Spleen (tissue), 7 donors: ENCODE data around the gene SLC27A2.

Experiments used
- POLR2A ChIP-seq, 3 donors: fragments of 450-650 bp; IDR thresholded peaks; one replicate each; pipeline ENCODE4 v1.5.1; 2017; ENCODE audit warnings: antibody characterized with exemption in 3 of 3, mild to moderate bottlenecking in 1 of 3
- TF ChIP-seq, protein P1 (sequence below), 11 experiments: fragments of 200-600 bp in 7 of 11; fragments of 450-650 bp in 4 of 11; sonication (generic) in 4 of 11; IDR thresholded peaks in 8 of 11; conservative IDR thresholded peaks in 3 of 11; 1 replicate in 7 of 11; 2 replicates in 4 of 11; pipeline versions ENCODE4 v1.4.0 to v1.8.0; 2016 to 2021; ENCODE audit warnings: antibody characterized with exemption in 11 of 11, inconsistent platforms in 4 of 11, mild to moderate bottlenecking in 1 of 11
- donor health status: DM: no; HTN: no; CAD: no; lungs with moderate emphysema.
- donor health status: DM: no; HTN: no; CAD: no.
- donor health status: DM: no; HTN: no; CAD: no.

DNA sequence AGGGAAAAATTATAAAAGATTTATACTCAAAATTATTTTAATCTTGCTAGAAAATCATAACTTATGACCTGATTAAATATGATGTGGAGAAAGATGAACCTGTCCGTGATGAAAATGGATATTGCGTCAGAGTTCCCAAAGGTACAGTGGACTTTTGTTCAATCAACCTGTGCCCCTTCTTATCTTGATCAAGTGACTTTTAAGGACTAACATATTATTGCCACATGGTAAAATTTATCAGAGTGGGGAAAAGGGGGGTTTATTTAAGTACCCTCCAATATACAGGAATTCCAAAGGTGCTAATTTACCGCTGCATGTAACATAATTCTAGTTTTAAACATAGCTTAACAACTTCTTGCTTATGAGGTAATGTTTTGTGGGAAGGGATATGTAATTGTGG lies 43.9 kb downstream of the SLC27A2 start:
- TF ChIP-seq, protein P1, sequence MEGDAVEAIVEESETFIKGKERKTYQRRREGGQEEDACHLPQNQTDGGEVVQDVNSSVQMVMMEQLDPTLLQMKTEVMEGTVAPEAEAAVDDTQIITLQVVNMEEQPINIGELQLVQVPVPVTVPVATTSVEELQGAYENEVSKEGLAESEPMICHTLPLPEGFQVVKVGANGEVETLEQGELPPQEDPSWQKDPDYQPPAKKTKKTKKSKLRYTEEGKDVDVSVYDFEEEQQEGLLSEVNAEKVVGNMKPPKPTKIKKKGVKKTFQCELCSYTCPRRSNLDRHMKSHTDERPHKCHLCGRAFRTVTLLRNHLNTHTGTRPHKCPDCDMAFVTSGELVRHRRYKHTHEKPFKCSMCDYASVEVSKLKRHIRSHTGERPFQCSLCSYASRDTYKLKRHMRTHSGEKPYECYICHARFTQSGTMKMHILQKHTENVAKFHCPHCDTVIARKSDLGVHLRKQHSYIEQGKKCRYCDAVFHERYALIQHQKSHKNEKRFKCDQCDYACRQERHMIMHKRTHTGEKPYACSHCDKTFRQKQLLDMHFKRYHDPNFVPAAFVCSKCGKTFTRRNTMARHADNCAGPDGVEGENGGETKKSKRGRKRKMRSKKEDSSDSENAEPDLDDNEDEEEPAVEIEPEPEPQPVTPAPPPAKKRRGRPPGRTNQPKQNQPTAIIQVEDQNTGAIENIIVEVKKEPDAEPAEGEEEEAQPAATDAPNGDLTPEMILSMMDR (IDR thresholded peaks at IDR 0.05 in 8 of 11, conservative IDR thresholded peaks at IDR 0.05 in 3 of 11): no peak
- TF ChIP-seq POLR2A (IDR thresholded peaks at IDR 0.05): no peak
